ENCODE results near the gene AIMP1.
A peak's percentile ranks its signal among the peaks of the same experiment; 100 is the strongest.
"Not testable (repeated sequence)": the region's sequence is repeated elsewhere in the genome, so short reads cannot be mapped to it uniquely, and the experiment has no call there.

Gene AIMP1

DNA sequence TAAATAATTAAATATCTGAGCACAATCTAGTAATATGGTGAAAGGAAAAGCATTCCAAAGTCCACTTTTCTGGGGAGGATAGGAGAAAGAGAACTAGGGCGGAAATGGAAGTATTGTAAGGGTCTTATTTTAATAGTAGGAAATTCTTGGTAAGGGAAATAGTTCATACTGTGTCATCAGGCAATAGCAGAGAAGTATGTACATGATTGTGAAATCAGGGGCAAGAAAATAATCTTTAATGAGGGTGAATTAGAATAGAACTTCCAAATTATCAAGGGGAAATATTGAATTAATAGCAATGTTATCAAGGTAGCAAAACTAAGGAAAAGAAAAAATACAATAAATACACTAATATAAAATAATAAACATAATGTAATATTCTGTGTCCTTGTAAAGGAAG lies 37.4 kb downstream of the AIMP1 start:
- no peak for DNase-seq (ENCODE audit: low spot score)

DNA sequence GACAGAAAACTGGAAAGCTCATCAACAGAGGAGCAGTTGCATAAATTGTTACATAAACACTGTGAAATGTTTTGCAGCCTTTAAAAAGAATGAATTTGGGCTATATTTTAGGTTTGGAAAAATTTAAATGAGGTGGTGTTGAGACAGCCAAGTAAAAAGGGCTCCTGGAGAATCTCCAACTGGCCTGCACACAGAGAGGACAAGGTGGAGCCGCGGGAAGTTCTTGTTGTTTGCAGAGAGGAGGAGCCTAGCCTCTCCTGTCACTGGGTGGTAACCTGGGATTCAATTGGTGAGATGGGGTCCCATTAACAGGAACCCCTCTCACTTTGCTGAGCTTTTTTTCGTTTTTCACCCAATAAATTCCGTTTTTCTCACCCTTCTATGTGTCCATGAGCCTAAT lies 38.8 kb downstream of the AIMP1 start:
- no peak for DNase-seq (ENCODE audit: low spot score)

DNA sequence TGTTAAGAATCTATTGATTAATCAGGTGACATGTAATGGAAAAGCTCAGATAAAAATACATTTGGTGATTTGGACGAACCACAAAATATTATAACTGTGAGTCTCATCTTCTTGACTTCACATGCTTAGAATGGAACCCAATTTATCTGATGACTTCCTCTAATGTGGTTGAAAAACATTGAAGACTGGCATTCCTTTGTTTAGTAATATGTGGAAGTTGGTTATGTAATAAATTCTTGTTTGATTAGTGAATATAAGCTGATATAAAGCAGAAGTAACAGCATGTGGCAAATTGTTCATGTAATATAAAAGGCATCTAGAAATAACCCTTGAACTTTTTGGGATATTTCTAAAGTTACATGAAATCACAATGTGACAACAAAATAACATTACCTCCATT lies 42.5 kb downstream of the AIMP1 start:
- no peak for DNase-seq (ENCODE audit: low spot score)

DNA sequence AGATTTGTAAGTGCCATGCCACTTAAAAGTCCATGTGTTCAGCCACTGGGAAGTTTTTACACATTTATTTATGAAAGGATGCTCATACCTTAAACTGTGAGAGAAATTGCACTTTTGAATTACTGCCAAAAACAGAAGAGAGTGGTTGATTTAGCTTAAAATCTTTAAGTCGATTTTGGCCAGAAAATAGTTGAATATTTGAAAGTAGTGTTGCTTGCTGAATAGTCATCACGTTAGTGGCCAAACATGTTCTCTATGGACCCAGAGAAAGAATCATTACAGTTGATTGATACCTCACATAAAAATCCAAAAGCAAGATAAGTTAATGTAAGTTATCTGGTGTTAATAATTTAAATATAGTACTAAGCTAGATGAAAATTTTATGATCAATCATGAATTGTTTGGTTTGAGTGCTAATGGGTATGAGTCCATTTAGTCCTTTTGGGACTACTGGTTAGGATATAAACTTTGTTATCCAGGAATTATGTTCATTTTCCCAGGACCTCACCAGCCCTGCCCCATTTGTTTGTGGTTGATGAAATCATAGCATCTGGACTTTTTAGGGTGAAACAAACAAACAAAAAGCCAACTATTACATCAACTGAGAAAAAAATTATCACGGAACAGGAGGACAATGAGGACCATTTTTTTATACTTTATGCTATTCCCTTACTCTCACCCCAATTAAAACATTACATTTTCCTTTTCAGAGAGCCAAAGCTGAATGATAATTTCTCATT lies 45.9 kb downstream of the AIMP1 start:
- DNase-seq (ENCODE audit: low spot score) = no peak

DNA sequence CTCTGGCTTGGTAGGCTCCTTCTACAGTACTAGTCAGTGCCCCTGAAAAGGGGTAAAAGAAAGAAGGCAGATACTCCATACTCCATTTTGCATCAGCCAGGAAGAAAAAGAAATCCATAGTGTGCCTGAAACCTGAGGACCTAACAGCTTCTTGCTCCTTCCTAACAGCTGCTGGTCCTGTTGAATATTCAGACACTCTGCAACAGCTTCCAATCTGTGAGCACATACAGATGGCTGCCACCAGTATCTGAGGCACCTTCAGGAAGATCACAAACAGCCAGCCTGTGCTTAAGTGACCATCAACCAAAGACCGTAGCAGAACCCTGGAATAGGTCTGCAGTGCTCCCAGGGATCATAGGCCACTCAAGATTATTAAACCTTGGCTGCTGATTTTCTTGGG lies 47.9 kb downstream of the AIMP1 start:
- DNase-seq (ENCODE audit: low spot score) = no peak

DNA sequence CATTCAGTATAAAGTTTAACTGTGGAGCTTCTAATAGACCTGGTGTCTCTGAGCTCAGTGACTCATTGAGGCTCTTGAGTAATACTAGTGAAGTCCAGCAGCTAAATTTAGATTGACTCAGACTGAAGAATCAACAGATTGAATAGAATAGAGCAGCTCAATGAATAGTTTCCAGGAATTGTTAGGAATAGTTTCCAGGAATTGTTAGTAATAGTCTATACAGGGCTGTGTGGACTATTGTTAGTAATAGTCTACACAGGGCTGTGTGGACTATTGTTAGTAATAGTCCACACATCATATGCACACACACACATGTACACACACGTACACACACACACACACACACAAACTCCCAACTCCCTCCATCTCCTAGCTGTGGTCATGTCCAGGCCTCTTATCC lies 49.3 kb downstream of the AIMP1 start:
- DNase-seq (ENCODE audit: low spot score) = no peak

DNA sequence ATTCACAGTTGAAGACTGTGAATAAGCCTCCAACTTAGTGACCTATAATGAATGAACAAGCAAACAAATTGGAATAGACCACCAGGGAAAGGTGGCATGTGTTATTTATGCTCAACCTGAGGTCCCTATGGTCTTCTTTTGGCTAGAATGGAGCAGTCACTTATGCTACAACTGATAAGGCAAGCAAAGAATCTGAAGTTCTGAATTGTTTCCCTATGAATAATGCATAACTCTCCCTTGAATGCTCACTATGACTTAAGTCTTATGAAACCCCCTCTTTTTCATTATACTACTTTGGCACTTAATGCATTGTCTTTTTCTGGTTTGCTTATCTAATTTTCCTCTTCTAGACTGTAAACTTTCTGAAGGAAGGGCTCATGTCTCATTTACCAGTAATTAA lies 49.7 kb downstream of the AIMP1 start:
- no peak for DNase-seq (ENCODE audit: low spot score)

DNA sequence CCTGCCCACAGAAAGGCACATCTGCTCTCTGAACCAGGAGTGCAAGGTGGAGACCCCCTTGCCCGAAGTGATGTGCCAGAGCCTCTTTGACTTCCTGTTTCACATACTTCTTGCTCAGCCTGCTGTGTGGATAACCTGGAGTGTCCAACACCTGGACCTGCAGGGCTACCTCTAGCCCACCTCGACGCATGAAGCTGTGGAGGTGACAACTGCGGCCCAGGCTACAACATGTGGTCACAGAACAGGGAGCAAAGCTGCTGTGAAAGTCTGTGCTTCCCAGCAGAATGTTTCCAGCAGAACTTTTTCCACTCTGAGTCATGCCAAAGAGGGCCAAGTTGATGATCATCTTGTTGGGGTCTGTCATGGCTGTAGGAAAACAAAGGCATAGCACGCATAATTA lies 50.7 kb downstream of the AIMP1 start:
- DNase-seq (ENCODE audit: low spot score) = no peak

DNA sequence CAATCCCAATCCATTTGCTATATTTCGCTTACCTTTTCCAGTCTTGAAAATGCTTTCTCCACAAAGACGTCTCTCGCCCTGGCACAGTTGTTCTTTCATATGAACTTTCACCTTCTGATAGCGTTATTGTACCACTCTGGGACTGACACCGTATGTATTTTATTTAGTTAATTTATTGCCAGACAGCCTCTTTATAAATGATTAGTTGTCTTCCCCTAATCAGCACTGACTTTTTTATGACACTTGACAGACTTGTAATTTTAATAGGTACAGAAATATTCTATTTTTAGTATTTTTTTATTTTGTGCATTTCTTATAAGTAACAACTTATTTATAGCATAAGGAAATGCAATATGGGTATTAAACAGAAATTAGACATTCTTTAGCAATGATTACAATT lies 52.3 kb downstream of the AIMP1 start, which contains the start of gene GIMD1:
GIMD1 (minus strand) TSS at position 101 of the 400 bp plus-strand sequence. CDS start 1,343 bp downstream, outside the sequence.
- no peak for DNase-seq (ENCODE audit: low spot score)

DNA sequence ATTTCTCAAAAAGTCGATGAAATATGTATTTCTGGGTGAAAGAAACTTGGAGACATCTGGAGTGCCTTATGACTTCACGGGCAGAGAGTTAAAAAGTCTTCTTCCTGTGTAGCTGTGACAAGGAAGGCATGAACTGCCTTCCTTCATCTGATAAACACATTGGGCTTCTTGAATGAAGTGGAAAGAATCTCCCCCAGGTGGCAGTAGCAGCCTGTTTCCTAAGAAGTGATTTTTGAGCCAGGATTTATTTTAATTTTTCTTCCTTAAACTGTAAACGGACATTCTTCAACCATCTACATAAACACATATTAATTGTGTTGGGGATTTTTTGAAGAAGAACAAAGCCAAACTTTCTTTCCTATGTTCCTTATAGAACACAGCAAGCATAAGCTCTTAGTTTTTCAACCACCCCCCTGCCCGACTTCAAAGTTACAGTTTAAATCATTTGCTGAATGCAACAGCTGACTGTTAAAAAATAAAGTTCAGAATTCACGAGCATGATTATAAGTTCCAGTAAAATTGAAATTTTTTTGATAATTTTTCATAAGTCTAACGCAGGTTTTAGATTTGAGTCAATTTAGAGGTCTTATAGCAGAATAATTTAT lies 53.2 kb downstream of the AIMP1 start:
- peak; percentile 58 for DNase-seq (ENCODE audit: low spot score)

DNA sequence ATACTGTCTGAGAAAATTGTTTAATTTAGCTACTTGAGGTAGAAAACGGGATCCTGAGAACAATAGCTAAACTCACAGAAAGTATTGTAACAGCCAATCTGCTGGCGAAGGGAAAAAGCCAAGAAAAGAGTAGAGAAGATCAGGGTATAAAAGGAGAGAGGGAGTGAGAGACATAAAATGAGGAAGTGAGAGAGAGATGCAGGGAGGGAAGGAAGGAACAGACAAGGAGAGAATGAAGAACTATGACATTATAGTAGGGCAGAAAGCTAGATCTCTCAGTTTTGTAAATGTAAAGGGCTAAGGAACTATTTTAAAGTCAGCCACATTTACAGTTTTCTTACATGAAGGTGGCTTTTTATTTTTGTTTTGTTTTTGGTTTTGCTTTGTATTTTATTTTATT lies 53.9 kb downstream of the AIMP1 start:
- DNase-seq (ENCODE audit: low spot score) = no peak

DNA sequence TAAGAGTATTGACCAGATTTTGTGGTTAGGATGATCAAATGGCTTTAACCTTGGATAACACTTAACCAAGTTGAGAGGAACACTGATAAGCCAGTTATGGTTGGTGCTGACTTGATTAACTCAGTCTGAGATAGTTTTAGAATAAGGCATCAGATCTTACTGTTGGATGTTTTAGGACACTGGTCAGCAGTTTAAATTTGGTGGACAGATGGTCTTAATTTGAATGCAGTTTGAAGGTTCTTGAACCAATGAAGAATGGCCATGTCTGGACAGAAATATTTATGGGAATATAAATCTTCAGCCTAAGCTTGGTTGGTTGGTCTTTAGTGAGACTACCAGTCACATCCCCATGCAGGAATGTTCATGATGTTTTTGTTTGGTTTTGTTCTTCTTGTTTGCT lies 54.8 kb downstream of the AIMP1 start:
- no peak for DNase-seq (ENCODE audit: low spot score)

DNA sequence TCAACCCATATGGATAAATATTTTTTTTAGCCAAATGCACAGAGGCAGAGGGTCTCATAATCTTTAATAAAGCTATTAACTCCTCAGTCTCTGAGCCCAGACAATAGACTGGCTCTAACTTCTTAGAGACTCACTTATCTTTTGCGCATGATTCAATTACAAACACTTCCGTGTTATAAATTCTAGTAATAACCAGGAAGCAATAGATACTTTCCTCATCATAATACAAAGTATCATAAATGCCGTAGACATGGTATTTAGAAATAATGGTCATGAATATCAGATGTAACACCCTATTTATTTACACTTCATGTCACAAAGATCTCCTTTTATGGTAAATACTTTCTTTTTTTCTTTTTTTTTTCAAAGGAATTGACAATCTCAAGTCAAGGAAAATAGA lies 56.7 kb downstream of the AIMP1 start:
- DNase-seq (ENCODE audit: low spot score) = no peak

DNA sequence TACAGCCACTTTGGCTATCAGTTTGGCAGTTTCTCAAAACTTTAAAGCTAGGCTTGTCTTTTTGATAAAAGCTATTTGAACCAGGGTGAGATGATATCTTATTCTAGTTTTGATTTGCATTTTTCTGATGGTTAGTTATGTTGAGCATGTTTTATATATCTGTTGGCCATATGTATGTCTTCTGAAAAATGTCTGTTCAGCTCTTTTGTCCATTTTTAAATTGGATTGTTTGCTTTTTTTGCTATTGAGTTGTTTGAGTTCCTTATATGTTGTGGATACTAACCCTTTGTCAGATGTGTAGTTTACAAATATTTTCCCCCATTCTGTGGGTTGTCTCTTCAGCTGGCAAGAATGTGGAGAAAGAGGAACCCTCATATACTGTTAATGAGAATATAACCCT lies 63.8 kb downstream of the AIMP1 start:
- no peak for DNase-seq (ENCODE audit: low spot score)

DNA sequence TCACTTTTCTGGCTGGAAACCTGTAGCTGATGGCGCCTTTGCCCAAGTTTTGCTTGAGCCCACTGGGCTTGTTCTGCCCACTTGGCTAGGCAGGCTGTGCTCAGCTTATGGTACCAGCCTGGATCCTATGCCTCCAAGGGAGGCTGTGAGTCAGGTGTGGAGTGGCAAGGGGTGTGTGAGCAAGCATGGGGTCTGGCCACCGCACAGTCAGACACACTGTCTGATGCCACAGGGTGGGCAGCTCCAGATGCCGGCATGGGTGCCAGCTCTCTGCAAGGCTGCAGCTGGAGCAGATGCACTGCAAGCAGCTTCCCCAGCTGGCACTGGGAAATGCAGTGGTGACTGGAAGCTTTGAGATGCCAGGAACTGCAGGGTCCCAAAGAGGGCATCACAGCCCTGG lies 68.5 kb downstream of the AIMP1 start:
- no peak for DNase-seq (ENCODE audit: low spot score)

DNA sequence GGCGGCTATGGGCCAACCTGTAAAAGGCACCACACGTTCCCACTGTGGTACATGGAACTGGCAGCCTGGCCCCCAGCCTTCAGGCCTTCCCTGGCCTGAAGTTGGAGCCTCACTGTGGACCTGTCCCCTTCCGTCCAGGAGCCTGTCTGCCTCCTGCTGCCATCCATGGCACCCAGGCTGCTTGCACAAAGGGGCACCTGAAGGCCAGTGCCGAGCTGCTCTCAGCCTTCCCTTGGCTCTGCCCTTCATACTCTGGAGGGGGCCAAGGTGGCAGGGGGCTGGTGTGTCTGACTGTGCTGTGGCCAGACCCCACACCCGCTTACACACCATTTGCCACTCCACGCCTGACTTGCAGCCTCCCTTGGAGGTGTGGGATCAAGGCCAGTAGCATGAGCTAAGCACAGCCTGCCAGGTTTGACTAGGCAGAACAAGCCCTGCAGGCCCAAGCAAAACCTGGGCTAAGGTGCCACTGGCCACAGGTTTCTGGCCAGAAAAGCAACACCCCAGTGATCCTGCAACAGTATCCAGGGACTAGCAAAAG lies 69.6 kb downstream of the AIMP1 start:
- no peak for DNase-seq (ENCODE audit: low spot score)

DNA sequence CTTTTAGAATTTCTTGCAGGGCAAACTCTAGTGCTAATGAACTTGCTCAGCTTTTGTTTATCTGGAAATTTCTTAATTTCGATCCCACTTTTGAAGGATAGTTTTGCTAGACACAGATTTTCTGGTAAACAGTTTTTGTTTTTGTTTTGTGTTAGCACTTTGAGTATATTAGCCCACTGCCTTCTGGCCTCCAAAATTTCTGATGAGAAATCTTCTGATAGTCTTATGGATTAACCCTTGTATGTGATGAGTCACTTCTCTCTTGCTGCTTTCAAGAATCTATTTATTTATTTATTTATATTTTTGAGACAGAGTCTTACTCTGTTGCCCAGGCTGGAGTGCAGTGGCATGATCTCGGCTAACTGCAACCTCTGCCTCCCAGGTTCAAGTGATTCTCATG lies 79.2 kb downstream of the AIMP1 start:
- no peak for DNase-seq (ENCODE audit: low spot score)

DNA sequence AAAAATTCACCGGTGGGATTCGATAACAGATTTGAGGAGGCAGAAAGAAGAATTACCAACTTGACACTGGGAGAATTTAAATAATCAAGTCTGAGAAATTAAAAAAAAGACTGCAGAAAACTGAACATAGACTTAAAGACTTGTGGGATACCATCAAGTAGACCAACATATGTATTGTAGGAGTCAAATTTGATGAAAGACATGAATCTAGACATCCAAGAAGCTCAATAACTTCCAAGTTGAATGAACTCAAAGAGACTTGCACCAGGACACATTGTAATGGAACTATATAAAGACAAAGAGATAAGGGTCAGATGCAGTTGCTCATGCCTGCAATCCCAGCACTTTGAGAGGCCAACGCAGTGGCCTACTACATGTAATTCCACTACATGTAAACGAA lies 82.5 kb downstream of the AIMP1 start:
- not testable (repeated sequence) for DNase-seq (ENCODE audit: low spot score)

All from iPS-NIHi11 (cell line).